ENCODE results near the gene COX7B. TPM values are rescaled to one million over a fixed set of nuclear protein-coding genes. Genes with fewer than 3 reads are reported as not detected.
A peak's percentile ranks its signal among the peaks of the same experiment; 100 is the strongest.
"Not testable (repeated sequence)": the region's sequence is repeated elsewhere in the genome, so short reads cannot be mapped to it uniquely, and the experiment has no call there.

Gene COX7B, protein sequence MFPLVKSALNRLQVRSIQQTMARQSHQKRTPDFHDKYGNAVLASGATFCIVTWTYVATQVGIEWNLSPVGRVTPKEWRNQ
- total RNA-seq, result 100 to 1,000 TPM; 101 to 259 (median 130) TPM
- 100 to 1,000 TPM; 372 to 504 (median 462) TPM for polyA plus RNA-seq
- long read RNA-seq, donor 1, transcript COX7B-203 (3 exons, 2,471 nt), result major isoform, 129 of 145 reads
- long read RNA-seq, donor 1, partial matches to known transcripts, result 13 of 145 reads
- long read RNA-seq, donor 1, other reads (novel, unspliced or antisense), result 0 of 145 reads
- long read RNA-seq, donor 2, transcript COX7B-203 (3 exons, 2,471 nt), result major isoform, 101 of 116 reads
- long read RNA-seq, donor 2, partial matches to known transcripts, result 8 of 116 reads
- long read RNA-seq, donor 2, other reads (novel, unspliced or antisense), result 5 of 116 reads

DNA sequence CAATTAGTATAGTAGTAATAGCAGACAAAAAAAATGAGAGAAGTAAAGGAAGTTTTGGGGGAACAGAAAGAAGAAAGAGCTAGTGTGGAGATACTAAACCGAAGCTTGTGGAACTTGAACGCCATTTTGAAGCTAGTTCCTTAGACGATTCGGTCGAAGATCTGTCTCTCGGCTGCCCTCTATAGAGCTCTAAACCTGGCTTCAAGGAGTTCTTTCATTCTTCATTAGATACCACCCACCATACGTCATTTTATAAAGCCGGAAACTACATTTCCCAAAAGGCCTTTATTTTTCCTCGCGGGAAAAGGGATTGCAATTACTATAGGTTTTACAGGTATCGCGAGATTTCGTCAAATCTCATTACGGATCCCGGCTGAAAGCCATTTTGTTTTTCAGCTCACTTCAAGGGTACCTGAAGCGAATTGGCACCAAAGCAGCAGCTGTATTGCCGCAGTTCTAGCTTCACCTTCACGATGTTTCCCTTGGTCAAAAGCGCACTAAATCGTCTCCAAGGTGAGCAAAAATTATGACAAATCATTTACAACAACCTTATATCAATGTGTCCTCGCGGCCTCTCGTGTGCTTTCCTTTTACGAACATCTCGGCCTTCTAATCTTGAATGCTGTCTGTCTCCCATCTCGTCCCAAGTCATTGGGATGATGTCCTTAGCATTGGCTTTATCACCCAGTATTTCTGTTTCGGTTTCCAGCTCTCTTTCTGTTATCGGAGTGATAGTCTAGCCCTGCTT, at the start of gene COX7B:
Gene COX7B, plus strand, starts transcription at position 388 of the 748 bp plus-strand sequence. Its CDS starts 86 bp downstream, at position 474.
- intact Hi-C loops (cut with DNase I; ENCODE audit: low total_unique reads), result no loop called here
- peaks cover 0 to 28% (median 5%) of the 10 kb centered on the region in 6 donors for H3K36me3 ChIP-seq
- WGBS, 5 donors, result 0 to 49% (median 1%) methylated on average over 28 of the region's 28 CpGs
- H3K4me1 ChIP-seq, result peaks cover 0 to 34% (median 19%) of the 10 kb centered on the region in 6 donors
- peak within 1 kb of the TSS; percentile 22 to 77 (median 48) for H3K4me3 ChIP-seq
- no peaks in the 10 kb centered on the region for H3K27me3 ChIP-seq (replicated peaks in 1 of 7)
- peak within 1 kb of the TSS; percentile 57 to 93 (median 89) for H3K27ac ChIP-seq
- no peak for DNase-seq
- H3K9me3 ChIP-seq, result peaks cover 0 to 3% (median 0%) of the 10 kb centered on the region in 8 donors
- peak in 1 of 3 donors; percentile 89 for TF ChIP-seq POLR2AphosphoS5 (IDR thresholded peaks at IDR 0.05)
- TF ChIP-seq POLR2A (IDR thresholded peaks at IDR 0.05), result peak in 1 of 3 donors; percentile 58
- TF ChIP-seq, protein P1, sequence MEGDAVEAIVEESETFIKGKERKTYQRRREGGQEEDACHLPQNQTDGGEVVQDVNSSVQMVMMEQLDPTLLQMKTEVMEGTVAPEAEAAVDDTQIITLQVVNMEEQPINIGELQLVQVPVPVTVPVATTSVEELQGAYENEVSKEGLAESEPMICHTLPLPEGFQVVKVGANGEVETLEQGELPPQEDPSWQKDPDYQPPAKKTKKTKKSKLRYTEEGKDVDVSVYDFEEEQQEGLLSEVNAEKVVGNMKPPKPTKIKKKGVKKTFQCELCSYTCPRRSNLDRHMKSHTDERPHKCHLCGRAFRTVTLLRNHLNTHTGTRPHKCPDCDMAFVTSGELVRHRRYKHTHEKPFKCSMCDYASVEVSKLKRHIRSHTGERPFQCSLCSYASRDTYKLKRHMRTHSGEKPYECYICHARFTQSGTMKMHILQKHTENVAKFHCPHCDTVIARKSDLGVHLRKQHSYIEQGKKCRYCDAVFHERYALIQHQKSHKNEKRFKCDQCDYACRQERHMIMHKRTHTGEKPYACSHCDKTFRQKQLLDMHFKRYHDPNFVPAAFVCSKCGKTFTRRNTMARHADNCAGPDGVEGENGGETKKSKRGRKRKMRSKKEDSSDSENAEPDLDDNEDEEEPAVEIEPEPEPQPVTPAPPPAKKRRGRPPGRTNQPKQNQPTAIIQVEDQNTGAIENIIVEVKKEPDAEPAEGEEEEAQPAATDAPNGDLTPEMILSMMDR (IDR thresholded peaks at IDR 0.05 in 8 of 11, conservative IDR thresholded peaks at IDR 0.05 in 3 of 11), result peak in 7 of 11 experiments; percentile 19 to 64 (median 54)

DNA sequence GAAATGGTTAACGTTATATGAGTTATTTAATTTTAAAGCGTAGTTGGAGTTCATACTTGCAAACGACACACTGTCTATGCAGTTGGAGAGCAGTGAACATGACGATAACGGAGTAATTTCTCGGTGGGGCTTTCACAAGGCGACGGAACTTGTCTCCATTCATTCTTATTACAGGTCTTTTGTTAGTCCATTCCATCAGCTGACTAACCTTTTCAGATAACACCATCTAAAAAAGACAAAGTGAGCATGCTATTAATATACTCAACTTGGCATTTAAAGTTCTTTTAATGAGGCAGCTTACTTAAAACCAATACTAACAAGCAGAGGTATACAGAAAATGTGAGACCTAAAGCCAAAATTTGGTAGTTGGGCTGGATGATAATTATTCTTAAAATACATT, 23.9 kb upstream of the COX7B start:
- H3K27ac ChIP-seq, result no peak overlapping the region
- TF ChIP-seq POLR2AphosphoS5 (IDR thresholded peaks at IDR 0.05) (no peak), POLR2A (IDR thresholded peaks at IDR 0.05) (no peak)
- TF ChIP-seq, protein P1 (IDR thresholded peaks at IDR 0.05 in 8 of 11, conservative IDR thresholded peaks at IDR 0.05 in 3 of 11), result no peak
- no peak for DNase-seq
- no peak overlapping the region for H3K4me3 ChIP-seq
- H3K27me3 ChIP-seq (replicated peaks in 1 of 7), result no peaks in the 10 kb centered on the region
- no peaks in the 10 kb centered on the region for H3K4me1 ChIP-seq
- WGBS, 5 donors, result 94 to 98% (median 95%) methylated on average over 8 of the region's 8 CpGs
- H3K9me3 ChIP-seq, result no peaks in the 10 kb centered on the region
- H3K36me3 ChIP-seq, result peaks cover 0 to 53% (median 8%) of the 10 kb centered on the region in 6 donors
- intact Hi-C loops (cut with DNase I; ENCODE audit: low total_unique reads), result no loop called here

DNA sequence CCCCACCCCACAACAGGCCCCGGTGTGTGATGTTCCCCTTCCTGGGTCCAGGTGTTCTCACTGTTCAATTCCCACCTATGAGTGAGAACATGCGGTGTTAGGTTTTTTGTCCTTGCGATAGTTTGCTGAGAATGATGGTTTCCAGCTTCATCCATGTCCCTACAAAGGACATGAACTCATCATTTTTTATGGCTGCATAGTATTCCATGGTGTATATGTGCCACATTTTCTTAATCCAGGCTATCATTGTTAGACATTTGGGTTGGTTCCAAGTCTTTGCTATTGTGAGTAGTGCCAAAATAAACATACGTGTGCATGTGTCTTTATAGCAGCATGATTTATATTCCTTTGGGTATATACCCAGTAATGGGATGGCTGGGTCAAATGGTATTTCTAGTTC, 17.9 kb upstream of the COX7B start:
- H3K4me3 ChIP-seq; H3K36me3 ChIP-seq; H3K27me3 ChIP-seq (replicated peaks in 1 of 7); H3K9me3 ChIP-seq; H3K4me1 ChIP-seq; DNase-seq; intact Hi-C loops (cut with DNase I; ENCODE audit: low total_unique reads); H3K27ac ChIP-seq: not testable (repeated sequence)
- 89 to 100% (median 94%) methylated on average over 3 to 4 of the region's 4 CpGs for WGBS, 5 donors

DNA sequence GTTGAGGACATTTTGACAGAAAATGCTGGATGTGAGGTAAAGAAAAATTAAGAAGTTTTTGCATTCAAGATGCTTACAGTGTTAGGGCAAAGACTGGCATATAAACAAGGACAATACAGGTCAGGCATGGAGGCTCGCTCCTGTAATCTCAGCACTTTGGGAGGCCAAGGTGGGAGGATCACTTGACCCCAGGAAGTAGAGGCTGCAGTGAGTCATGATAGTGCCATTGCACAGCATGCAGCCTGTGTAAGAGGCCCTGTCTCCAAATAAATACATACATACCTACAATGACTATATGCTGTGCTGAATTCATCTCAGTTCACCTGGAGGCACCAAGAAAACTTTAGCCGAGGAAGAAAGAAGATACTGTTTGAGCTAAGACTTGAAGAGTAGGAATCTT, 6.4 kb upstream of the COX7B start:
- no peaks in the 10 kb centered on the region for H3K27me3 ChIP-seq (replicated peaks in 1 of 7)
- H3K4me3 ChIP-seq, result no peak overlapping the region
- H3K9me3 ChIP-seq, result peaks cover 0 to 3% (median 0%) of the 10 kb centered on the region in 8 donors
- intact Hi-C loops (cut with DNase I; ENCODE audit: low total_unique reads), result no loop called here
- no peak overlapping the region for H3K27ac ChIP-seq
- DNase-seq, result no peak
- 84 to 100% (median 86%) methylated on average over 2 of the region's 2 CpGs for WGBS, 5 donors
- TF ChIP-seq POLR2AphosphoS5 (IDR thresholded peaks at IDR 0.05) (no peak), POLR2A (IDR thresholded peaks at IDR 0.05) (no peak)
- TF ChIP-seq, protein P1 (IDR thresholded peaks at IDR 0.05 in 8 of 11, conservative IDR thresholded peaks at IDR 0.05 in 3 of 11), result no peak
- H3K36me3 ChIP-seq, result no peaks in the 10 kb centered on the region
- H3K4me1 ChIP-seq, result peaks cover 5 to 42% (median 15%) of the 10 kb centered on the region in 6 donors

Measured in spleen (tissue), 13 donors.